Esophagus muscularis mucosa (tissue), 3 donors: ENCODE measurements around the gene GGTLC2.

Source experiments
- POLR2A ChIP-seq: fragments of 450-650 bp; IDR thresholded peaks from one replicate; pipeline ENCODE4 v1.6.1; 2017; ENCODE audit warnings: antibody characterized with exemption, moderate library complexity, mild to moderate bottlenecking, low read depth
- POLR2AphosphoS5 ChIP-seq, 2 donors: sonication (generic); formaldehyde crosslinking; IDR thresholded peaks; one replicate each; pipeline ENCODE4 v1.6.1; 2017; ENCODE audit warnings: antibody characterized with exemption in 2 of 2
- TF ChIP-seq, protein P1 (sequence below), 3 experiments: fragments of 200-600 bp in 2 of 3; fragments of 450-650 bp in 1 of 3; sonication (generic) in 2 of 3; IDR thresholded peaks; one replicate each; pipeline ENCODE4 v1.5.1; 2017 to 2019; ENCODE audit warnings: antibody characterized with exemption in 3 of 3, mild to moderate bottlenecking in 2 of 3, moderate library complexity in 1 of 3

DNA sequence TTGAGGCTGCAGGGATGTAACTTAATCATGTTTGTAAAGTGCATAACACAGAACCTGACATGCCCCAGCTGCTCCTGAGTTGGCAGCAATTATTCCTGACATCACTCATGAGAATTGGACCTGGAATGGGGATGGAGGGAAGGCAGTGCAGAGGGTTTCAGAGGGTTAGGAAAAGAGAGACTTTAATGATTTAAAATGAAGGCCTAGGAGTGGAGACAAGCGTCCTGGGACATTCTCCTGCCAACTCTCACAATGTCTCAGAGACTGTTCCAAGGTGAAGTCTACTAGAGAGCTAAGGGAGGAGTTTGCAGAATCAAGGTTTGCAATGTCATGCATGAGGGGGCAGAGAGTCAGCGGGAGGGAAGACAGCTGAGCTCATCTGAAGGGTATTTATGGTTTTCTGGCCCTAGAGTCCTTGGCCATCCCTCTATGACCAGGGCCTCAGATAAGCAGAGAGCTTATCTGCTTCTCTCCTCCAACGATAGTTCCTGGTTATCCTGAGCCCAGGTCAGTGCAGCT lies 36.9 kb downstream of the GGTLC2 start:
- TF ChIP-seq POLR2A (no peak), POLR2AphosphoS5 (IDR thresholded peaks at IDR 0.05) (no peak)
- TF ChIP-seq, protein P1, sequence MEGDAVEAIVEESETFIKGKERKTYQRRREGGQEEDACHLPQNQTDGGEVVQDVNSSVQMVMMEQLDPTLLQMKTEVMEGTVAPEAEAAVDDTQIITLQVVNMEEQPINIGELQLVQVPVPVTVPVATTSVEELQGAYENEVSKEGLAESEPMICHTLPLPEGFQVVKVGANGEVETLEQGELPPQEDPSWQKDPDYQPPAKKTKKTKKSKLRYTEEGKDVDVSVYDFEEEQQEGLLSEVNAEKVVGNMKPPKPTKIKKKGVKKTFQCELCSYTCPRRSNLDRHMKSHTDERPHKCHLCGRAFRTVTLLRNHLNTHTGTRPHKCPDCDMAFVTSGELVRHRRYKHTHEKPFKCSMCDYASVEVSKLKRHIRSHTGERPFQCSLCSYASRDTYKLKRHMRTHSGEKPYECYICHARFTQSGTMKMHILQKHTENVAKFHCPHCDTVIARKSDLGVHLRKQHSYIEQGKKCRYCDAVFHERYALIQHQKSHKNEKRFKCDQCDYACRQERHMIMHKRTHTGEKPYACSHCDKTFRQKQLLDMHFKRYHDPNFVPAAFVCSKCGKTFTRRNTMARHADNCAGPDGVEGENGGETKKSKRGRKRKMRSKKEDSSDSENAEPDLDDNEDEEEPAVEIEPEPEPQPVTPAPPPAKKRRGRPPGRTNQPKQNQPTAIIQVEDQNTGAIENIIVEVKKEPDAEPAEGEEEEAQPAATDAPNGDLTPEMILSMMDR (IDR thresholded peaks at IDR 0.05), result no peak
